GM13977 (cell line): ENCODE data around the gene HECW1.
A peak's percentile ranks its signal among the peaks of the same experiment; 100 is the strongest.

ENCODE experiments used
- DNase-seq: peaks from one replicate; pipeline ENCODE4 v3.0.0; 2012; ENCODE audit warnings: low spot score
- CTCF ChIP-seq: IDR thresholded peaks from 2 replicates; pipeline ENCODE4 v1.5.1; 2012; ENCODE audit warnings: mild to moderate bottlenecking, control low read depth; ENCODE audit not compliant: insufficient read depth; ENCODE audit errors: extremely low read depth, missing control alignments
- in situ Hi-C: fragments of 300-500 bp; cut with MboI; formaldehyde crosslinking; loops from one replicate; pipeline ENCODE4 v1.12.0; 2022; ENCODE audit warnings: low sequenced_read_pairs, low pct_unique_long_range_greater_than_20kb, mixed read lengths, inconsistent platforms; ENCODE audit not compliant: unreplicated experiment

Gene HECW1

DNA sequence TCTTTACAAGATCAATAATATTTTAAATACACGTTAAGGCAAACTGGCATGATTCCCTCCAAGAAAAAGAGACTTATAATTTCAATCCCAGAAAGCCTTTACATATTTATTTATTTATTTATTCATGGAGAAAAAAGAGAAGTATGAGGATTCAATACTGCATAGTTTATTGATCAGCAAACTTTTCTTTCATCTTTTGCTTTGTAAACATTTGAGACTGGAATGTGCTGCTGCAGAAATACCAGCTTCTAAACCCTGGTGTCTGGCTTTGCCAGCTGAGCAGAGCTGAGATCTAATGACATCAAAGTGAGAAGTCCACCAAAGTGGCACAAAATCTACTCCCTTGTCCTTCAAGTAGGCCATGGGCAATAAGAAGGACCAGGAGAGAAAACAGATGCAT is 376.8 kb downstream of the HECW1 start:
- in situ Hi-C loops = no loop called here
- DNase-seq = no peak
- TF ChIP-seq CTCF = no peak

DNA sequence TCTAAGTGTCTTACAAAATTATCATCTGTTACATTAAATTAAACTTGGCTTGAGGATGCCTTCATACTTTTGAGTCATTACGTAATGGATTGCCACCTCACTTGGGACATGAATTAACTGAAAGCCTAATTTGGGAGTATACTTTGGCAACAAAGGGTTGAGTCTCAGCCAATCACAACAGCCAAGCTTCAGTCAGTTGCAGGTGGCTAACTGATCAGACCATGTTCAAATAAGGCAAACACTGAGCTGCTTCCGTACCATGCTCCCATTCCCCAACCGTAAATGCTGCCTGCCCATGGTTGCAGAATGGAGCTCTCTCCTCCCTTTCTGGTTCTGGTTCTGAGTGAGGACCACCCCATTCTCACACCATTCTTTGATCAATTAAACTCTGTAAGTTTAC is 377.6 kb downstream of the HECW1 start:
- TF ChIP-seq CTCF = no peak
- DNase-seq = no peak
- in situ Hi-C loops = no loop called here

GRCh38 chr7:43491123-43491522 is 378.7 kb downstream of the HECW1 start:
- no peak for DNase-seq
- in situ Hi-C loops = no loop called here
- TF ChIP-seq CTCF = no peak

DNA sequence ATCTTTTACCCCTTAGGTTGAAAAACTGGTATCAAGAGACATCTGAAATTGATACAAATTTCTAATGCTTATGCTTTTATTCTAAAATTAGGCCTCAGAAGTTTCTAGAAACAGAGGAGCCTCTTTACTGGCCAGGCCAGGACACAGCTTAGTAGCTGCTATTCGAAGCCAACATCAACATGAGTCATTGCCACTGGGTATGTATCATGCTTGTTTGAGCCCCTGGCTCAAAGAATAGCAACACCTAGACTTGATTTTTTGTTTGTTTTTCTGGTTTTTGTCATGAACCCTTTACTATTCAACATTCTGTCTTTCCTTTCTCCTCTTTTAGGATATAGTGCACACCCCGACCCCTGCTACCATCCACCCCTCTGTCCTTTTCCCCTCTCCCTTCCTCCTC is 379.5 kb downstream of the HECW1 start:
- TF ChIP-seq CTCF = no peak
- in situ Hi-C loops = no loop called here
- no peak for DNase-seq

DNA sequence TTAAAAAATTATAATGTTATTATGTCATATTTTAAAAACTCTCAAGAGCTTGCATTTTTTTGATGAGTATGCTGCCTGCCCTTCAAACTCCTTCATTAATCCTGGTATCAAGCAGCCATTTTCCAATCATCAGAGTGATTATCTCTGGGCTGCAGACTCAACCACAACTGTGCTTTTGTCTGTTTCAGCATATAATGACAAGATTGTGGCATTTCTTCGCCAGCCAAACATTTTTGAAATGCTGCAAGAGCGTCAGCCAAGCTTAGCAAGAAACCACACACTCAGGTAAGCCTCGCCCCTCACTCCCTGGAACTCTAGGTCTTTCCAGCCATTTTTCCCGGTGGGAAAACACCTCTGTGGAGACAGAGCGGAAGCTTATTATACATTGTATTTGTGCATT is 380.4 kb downstream of the HECW1 start:
- DNase-seq = no peak
- in situ Hi-C loops = no loop called here
- TF ChIP-seq CTCF = no peak

GRCh38 chr7:43495572-43495971 is 383.1 kb downstream of the HECW1 start:
- DNase-seq = peak; percentile 10
- in situ Hi-C loops = no loop called here
- no peak for TF ChIP-seq CTCF

- no peak for TF ChIP-seq CTCF
- DNase-seq = no peak
- in situ Hi-C loops = no loop called here
These were observed 384.1 kb downstream of the HECW1 start for GRCh38 chr7:43496596-43496995.
